A549 (cell line): ENCODE data around the gene GRIA1.

Source experiments
- CTCF ChIP-seq: fragments of >200 bp; sonication (Bioruptor Twin); formaldehyde crosslinking; IDR thresholded peaks from 3 replicates; pipeline ENCODE4 v1.5.1; 2016
- EHMT2 ChIP-seq: fragments of 200-600 bp; sonication (generic); IDR thresholded peaks from 2 replicates; pipeline ENCODE4 v1.6.1; 2016; ENCODE audit warnings: antibody characterized with exemption, low read depth, mild to moderate bottlenecking, moderate library complexity
- KDM1A ChIP-seq: fragments of 200-600 bp; sonication (generic); IDR thresholded peaks from 2 replicates; pipeline ENCODE4 v1.6.1; 2016; ENCODE audit warnings: low read depth, mild to moderate bottlenecking
- MAFK ChIP-seq: fragments of 450-650 bp; IDR thresholded peaks from 2 replicates; pipeline ENCODE4 v1.6.1; 2014; ENCODE audit not compliant: partially characterized antibody
- POLR2A ChIP-seq: IDR thresholded peaks from 2 replicates; pipeline ENCODE4 v1.6.1; 2012; ENCODE audit warnings: mild to moderate bottlenecking, low read length
- USF2 ChIP-seq: fragments of 450-650 bp; IDR thresholded peaks from 2 replicates; pipeline ENCODE4 v1.6.1; 2014; ENCODE audit warnings: antibody characterized with exemption

- TF ChIP-seq EHMT2 (no peak), CTCF (no peak), MAFK (no peak), KDM1A (no peak), POLR2A (no peak), USF2 (no peak)
Observed at GRCh38 chr5:153767221-153768188, 277.0 kb downstream of the GRIA1 start.
